A549 (cell line): ENCODE data around the gene ABCC5. TPM values are rescaled to one million over a fixed set of nuclear protein-coding genes. Genes with fewer than 3 reads are reported as not detected.
"Not testable (repeated sequence)": the region's sequence is repeated elsewhere in the genome, so short reads cannot be mapped to it uniquely, and the experiment has no call there.

Source experiments
- ATAC-seq, 2 experiments: fragments of 200-7000 bp in 1 of 2; fragments of >200 bp in 1 of 2; cut with Nextera tagmentation in 1 of 2; cut with Tn5 transposase in 1 of 2; 3 replicates each; pipeline versions ENCODE4 v1.8.0 to v1.9.1; 2018 to 2020; ENCODE audit warnings: mild to moderate bottlenecking in 1 of 2, moderate library complexity in 1 of 2
- CTCF ChIA-PET: fragments of 300-600 bp; sonication (Branson Sonifier 250); formaldehyde crosslinking; extraction: SDS; loops from one replicate; lab custom pipeline; 2021; ENCODE audit warnings: antibody characterized with exemption, inconsistent platforms; lab: Yijun Ruan, JAX
- POLR2A ChIA-PET: fragments of 350-600 bp; formaldehyde crosslinking; extraction: SDS; loops from one replicate; lab custom pipeline; 2021; ENCODE audit warnings: antibody characterized with exemption, inconsistent platforms; lab: Yijun Ruan, JAX
- DNase-seq, 2 experiments: peaks; one replicate each; pipeline versions ENCODE4 v3.0.0 to v3.0.0-alpha.2; 2011 to 2016; ENCODE audit warnings: low read depth in 1 of 2, low spot score in 1 of 2
- FAIRE-seq: peaks from 2 replicates; lab custom pipeline; 2011; peaks lifted over from hg19 to GRCh38; lab: Jason Lieb, UNC
- H3K27ac ChIP-seq, 2 experiments: fragments of >200 bp; sonication (Bioruptor Twin); formaldehyde crosslinking; 3 replicates each; pipeline ENCODE4 v1.5.1; 2016 to 2017
- H3K4me1 ChIP-seq: fragments of >200 bp; sonication (Bioruptor Twin); formaldehyde crosslinking; 3 replicates; pipeline ENCODE4 v1.6.1; 2016
- H3K4me2 ChIP-seq: fragments of >200 bp; sonication (Bioruptor Twin); formaldehyde crosslinking; 3 replicates; pipeline ENCODE4 v1.6.1; 2016
- H3K4me3 ChIP-seq: fragments of >200 bp; sonication (Bioruptor Twin); formaldehyde crosslinking; 3 replicates; pipeline ENCODE4 v1.5.1; 2016
- H3K9me3 ChIP-seq: fragments of >200 bp; sonication (Bioruptor Twin); formaldehyde crosslinking; 3 replicates; pipeline ENCODE4 v1.6.1; 2016
- EHMT2 ChIP-seq: fragments of 200-600 bp; sonication (generic); IDR thresholded peaks from 2 replicates; pipeline ENCODE4 v1.6.1; 2016; ENCODE audit warnings: antibody characterized with exemption, low read depth, mild to moderate bottlenecking, moderate library complexity
- EP300 ChIP-seq, 2 experiments: fragments of >200 bp; sonication (Bioruptor Twin); formaldehyde crosslinking; IDR thresholded peaks; 2 replicates in 1 of 2; 3 replicates in 1 of 2; pipeline ENCODE4 v1.6.1; 2016 to 2017
- ESRRA ChIP-seq: fragments of 150-350 bp; IDR thresholded peaks from 2 replicates; pipeline ENCODE4 v1.6.1; 2014; ENCODE audit warnings: mild to moderate bottlenecking, low read length, borderline replicate concordance
- HDAC2 ChIP-seq: fragments of 200-600 bp; sonication (generic); IDR thresholded peaks from 2 replicates; pipeline ENCODE4 v1.6.1; 2016
- HEYL ChIP-seq: fragments of 250-450 bp; sonication (Bioruptor Pico); IDR thresholded peaks from 2 replicates; pipeline ENCODE4 v1.8.0; 2021; ENCODE audit warnings: mild to moderate bottlenecking, moderate library complexity
- HOXA7 ChIP-seq: fragments of 250-450 bp; sonication (Bioruptor Pico); IDR thresholded peaks from 2 replicates; pipeline ENCODE4 v1.5.0; 2020; ENCODE audit warnings: mild to moderate bottlenecking, moderate library complexity
- HOXB5 ChIP-seq: fragments of 250-450 bp; sonication (Bioruptor Pico); IDR thresholded peaks from 2 replicates; pipeline ENCODE4 v1.5.0; 2020; ENCODE audit warnings: mild to moderate bottlenecking, moderate library complexity
- JUN ChIP-seq, 2 experiments: fragments of >200 bp; sonication (Bioruptor Twin); formaldehyde crosslinking; IDR thresholded peaks; 2 replicates in 1 of 2; 3 replicates in 1 of 2; pipeline ENCODE4 v1.6.1; 2016 to 2017
- KDM1A ChIP-seq: fragments of 200-600 bp; sonication (generic); IDR thresholded peaks from 2 replicates; pipeline ENCODE4 v1.6.1; 2016; ENCODE audit warnings: low read depth, mild to moderate bottlenecking
- RAD21 ChIP-seq, 2 experiments: fragments of >200 bp in 1 of 2; sonication (Bioruptor Twin) in 1 of 2; formaldehyde crosslinking in 1 of 2; IDR thresholded peaks in 1 of 2; conservative IDR thresholded peaks in 1 of 2; 2 replicates in 1 of 2; 3 replicates in 1 of 2; pipeline ENCODE4 v1.6.1; 2012 to 2018; ENCODE audit warnings: inconsistent platforms in 1 of 2
- RFX5 ChIP-seq: fragments of 450-650 bp; IDR thresholded peaks from 2 replicates; pipeline ENCODE4 v1.7.1; 2014; ENCODE audit warnings: antibody characterized with exemption, mild to moderate bottlenecking, moderate library complexity
- SMC3 ChIP-seq: fragments of >200 bp; sonication (Bioruptor Twin); formaldehyde crosslinking; IDR thresholded peaks from 3 replicates; pipeline ENCODE4 v1.6.1; 2018; ENCODE audit warnings: inconsistent platforms
- ZNF302 ChIP-seq: fragments of 250-450 bp; sonication (Bioruptor Pico); IDR thresholded peaks from 2 replicates; pipeline ENCODE4 v1.9.0; 2021; ENCODE audit warnings: inconsistent platforms, mild to moderate bottlenecking, moderate library complexity
- WGBS: methylation state at CpG from one replicate; pipeline ENCODE4 v1.1.6; 2017; ENCODE audit errors: missing lambda C conversion rate; 5-methylcytosine and 5-hydroxymethylcytosine counted together
- polyA plus RNA-seq, 4 experiments: library from polyadenylated mRNA; depleted of rRNA in 3 of 4; stranded (reverse); fragments of >200 nt; fragmentation: RNase III in 1 of 4; extraction: RNeasy Plus Mini Kit Qiagen cat#74134 plus additional on column Dnase treatment in 1 of 4; gene quantifications; 2 replicates in 3 of 4; 3 replicates in 1 of 4; pipeline ENCODE4 v1.2.3, GENCODE V29; 2011 to 2017
- TF ChIP-seq, protein P1 (sequence below): fragments of >200 bp; sonication (Bioruptor Twin); formaldehyde crosslinking; IDR thresholded peaks from 3 replicates; pipeline ENCODE4 v1.5.1; 2016
- TF ChIP-seq, protein P2 (sequence below): fragments of 150-350 bp; IDR thresholded peaks from 2 replicates; pipeline ENCODE4 v1.6.1; 2014; ENCODE audit warnings: low read depth, mild to moderate bottlenecking, low read length
- TF ChIP-seq, protein P3 (sequence below): IDR thresholded peaks from 2 replicates; pipeline ENCODE4 v1.6.1; 2012
- TF ChIP-seq, protein P4 (sequence below): IDR thresholded peaks from 2 replicates; pipeline ENCODE4 v1.6.1; 2012; ENCODE audit warnings: low read depth, borderline replicate concordance

The ABCC5 gene
- polyA plus RNA-seq, 2 of the 4 experiments (the other 2 are of a cell fraction), result 14.2 to 20.7 TPM

DNA sequence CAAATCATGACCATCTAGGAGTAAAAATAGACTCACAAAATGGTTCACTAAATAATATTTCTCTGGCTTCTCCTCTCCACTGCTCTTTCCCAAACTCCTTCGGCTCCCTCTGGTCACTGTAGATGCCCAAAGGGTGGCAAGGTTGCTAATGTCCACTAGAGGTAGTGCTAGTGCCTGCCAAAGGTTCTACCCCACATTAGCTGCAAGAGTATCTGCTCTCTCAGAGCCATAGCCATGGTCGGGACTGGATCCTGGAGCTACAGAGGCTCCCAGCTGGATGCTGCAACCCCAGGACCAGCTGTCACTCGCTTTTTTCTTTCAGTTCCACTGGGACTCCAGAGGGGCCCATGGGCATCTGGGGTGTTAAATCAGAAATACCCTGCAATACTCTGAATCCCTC is 22.3 kb upstream of the ABCC5 start:
- ATAC-seq, result peak; percentile 95 to 98
- POLR2A ChIA-PET, result no interaction called here
- peak; percentile 34 to 45 for DNase-seq
- Histone ChIP-seq H3K9me3 (no peaks in the 10 kb centered on the region), H3K27ac (no peak overlapping the region), H3K4me1 (no peaks in the 10 kb centered on the region), H3K4me3 (no peak overlapping the region), H3K4me2 (no peak overlapping the region)
- 31% methylated on average over 3 of the region's 3 CpGs for WGBS
- no peak for FAIRE-seq
- TF ChIP-seq, protein P1, sequence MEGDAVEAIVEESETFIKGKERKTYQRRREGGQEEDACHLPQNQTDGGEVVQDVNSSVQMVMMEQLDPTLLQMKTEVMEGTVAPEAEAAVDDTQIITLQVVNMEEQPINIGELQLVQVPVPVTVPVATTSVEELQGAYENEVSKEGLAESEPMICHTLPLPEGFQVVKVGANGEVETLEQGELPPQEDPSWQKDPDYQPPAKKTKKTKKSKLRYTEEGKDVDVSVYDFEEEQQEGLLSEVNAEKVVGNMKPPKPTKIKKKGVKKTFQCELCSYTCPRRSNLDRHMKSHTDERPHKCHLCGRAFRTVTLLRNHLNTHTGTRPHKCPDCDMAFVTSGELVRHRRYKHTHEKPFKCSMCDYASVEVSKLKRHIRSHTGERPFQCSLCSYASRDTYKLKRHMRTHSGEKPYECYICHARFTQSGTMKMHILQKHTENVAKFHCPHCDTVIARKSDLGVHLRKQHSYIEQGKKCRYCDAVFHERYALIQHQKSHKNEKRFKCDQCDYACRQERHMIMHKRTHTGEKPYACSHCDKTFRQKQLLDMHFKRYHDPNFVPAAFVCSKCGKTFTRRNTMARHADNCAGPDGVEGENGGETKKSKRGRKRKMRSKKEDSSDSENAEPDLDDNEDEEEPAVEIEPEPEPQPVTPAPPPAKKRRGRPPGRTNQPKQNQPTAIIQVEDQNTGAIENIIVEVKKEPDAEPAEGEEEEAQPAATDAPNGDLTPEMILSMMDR, result peak; percentile 37; the same call in 2 of the 3 replicates
- no peak for TF ChIP-seq HDAC2
- TF ChIP-seq ESRRA, result no peak
- TF ChIP-seq, protein P2, sequence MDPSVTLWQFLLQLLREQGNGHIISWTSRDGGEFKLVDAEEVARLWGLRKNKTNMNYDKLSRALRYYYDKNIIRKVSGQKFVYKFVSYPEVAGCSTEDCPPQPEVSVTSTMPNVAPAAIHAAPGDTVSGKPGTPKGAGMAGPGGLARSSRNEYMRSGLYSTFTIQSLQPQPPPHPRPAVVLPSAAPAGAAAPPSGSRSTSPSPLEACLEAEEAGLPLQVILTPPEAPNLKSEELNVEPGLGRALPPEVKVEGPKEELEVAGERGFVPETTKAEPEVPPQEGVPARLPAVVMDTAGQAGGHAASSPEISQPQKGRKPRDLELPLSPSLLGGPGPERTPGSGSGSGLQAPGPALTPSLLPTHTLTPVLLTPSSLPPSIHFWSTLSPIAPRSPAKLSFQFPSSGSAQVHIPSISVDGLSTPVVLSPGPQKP, result no peak
- peak; percentile 35; the same call in 1 of the 3 replicates for TF ChIP-seq SMC3
- TF ChIP-seq KDM1A, result no peak
- TF ChIP-seq RAD21 (conservative IDR thresholded peaks at IDR 0.05 in 1 of 2, IDR thresholded peaks at IDR 0.05 in 1 of 2), result peak; percentile 25 to 48; a peak in 3 of 5 replicates
- CTCF ChIA-PET, result interaction anchor here (0.9 to 1.3 kb wide), 6 partner anchors 18 to 247 kb away, joined by 3 to 7 read pairs (median 3); partner anchors contain the start of gene EIF2B5

GRCh38 chr3:184039414-184039813 is 21.7 kb upstream of the ABCC5 start:
- CTCF ChIA-PET, result interaction anchor here (1.1 to 1.3 kb wide), 5 partner anchors 18 to 247 kb away, joined by 3 to 7 read pairs (median 3); partner anchors contain the start of gene EIF2B5
- FAIRE-seq (no peak), DNase-seq (no peak)

DNA sequence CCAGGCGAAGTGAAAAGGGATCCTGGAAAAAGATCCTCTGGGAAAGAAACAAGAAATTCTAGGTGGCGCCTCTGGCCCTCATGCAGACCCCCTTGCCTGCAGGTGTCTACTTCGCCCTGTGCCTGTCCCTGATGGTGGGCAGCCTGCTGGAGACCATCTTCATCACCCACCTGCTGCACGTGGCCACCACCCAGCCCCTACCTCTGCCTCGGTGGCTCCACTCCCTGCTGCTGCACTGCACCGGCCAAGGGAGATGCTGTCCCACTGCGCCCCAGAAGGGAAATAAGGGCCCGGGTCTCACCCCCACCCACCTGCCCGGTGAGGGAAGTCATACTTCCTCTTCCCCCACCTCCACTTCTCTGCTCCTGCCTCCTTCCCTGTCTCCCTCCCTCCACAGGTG is 20.6 kb upstream of the ABCC5 start:
- ATAC-seq, CTCF ChIA-PET, DNase-seq, FAIRE-seq, H3K4me2 ChIP-seq, H3K4me1 ChIP-seq, H3K27ac ChIP-seq, POLR2A ChIA-PET, H3K9me3 ChIP-seq, H3K4me3 ChIP-seq: not testable (repeated sequence)
- WGBS, result 58% methylated on average over 9 of the region's 9 CpGs

More at GRCh38 chr3:184039414-184039813, 21.7 kb upstream of the ABCC5 start:
- Histone ChIP-seq H3K4me1 (no peaks in the 10 kb centered on the region), H3K4me3 (no peak overlapping the region), H3K27ac (no peak overlapping the region), H3K9me3 (no peaks in the 10 kb centered on the region)
- ATAC-seq, result no peak
- WGBS, result 72% methylated on average over 5 of the region's 5 CpGs
- TF ChIP-seq HEYL (CRISPR knock-in tag) (no peak), ESRRA (no peak), EHMT2 (no peak), JUN (IDR thresholded peaks at IDR 0.05) (no peak), SMC3 (no peak), ZNF302 (CRISPR knock-in tag) (no peak)
- TF ChIP-seq, protein P3, sequence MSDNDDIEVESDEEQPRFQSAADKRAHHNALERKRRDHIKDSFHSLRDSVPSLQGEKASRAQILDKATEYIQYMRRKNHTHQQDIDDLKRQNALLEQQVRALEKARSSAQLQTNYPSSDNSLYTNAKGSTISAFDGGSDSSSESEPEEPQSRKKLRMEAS, result no peak
- TF ChIP-seq, protein P4, sequence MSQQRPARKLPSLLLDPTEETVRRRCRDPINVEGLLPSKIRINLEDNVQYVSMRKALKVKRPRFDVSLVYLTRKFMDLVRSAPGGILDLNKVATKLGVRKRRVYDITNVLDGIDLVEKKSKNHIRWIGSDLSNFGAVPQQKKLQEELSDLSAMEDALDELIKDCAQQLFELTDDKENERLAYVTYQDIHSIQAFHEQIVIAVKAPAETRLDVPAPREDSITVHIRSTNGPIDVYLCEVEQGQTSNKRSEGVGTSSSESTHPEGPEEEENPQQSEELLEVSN, result no peak
- TF ChIP-seq, all 56 proteins: peak for 0
- POLR2A ChIA-PET, result no interaction called here
- H3K4me2 ChIP-seq, result no peak overlapping the region

DNA sequence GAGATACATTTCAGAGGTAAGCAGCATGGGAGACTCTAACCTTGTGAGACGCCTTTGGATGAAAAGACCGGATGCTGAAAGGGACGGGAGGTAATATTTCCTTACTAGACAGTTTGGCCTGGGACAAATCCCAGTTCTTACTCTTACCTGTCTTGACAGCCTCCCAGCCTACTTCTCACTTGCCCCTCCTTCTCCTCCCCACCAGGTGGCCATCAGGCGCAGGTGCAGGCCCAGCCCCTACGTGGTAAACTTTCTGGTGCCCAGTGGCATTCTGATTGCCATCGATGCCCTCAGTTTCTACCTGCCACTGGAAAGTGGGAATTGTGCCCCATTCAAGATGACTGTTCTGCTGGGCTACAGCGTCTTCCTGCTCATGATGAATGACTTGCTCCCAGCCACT is 20.1 kb upstream of the ABCC5 start:
- CTCF ChIA-PET, result no interaction called here
- Histone ChIP-seq H3K9me3 (no peaks in the 10 kb centered on the region), H3K4me1 (no peaks in the 10 kb centered on the region), H3K4me2 (no peak overlapping the region), H3K4me3 (no peak overlapping the region), H3K27ac (no peak overlapping the region)
- DNase-seq (no peak), FAIRE-seq (no peak), ATAC-seq (0 out of 6 replicates have a peak, but pooled peaks have one; percentile 26 to 37)
- 70% methylated on average over 7 of the region's 7 CpGs for WGBS
- POLR2A ChIA-PET, result no interaction called here
- TF ChIP-seq EP300 (IDR thresholded peaks at IDR 0.05), result no peak
- TF ChIP-seq KDM1A, result no peak
- no peak for TF ChIP-seq RFX5
- TF ChIP-seq HOXA7, result no peak
- TF ChIP-seq RAD21 (conservative IDR thresholded peaks at IDR 0.05 in 1 of 2, IDR thresholded peaks at IDR 0.05 in 1 of 2), result no peak
- no peak for TF ChIP-seq HOXB5 (CRISPR knock-in tag)
- no peak for TF ChIP-seq JUN (IDR thresholded peaks at IDR 0.05)
